NCI-H2107 (cell line): ENCODE measurements around the gene PREB.

Experiments
- DNase-seq: peaks from one replicate; lab custom pipeline; 2025; lab: John Stamatoyannopoulos, UW

The PREB gene

GRCh38 chr2:27082773-27083409, 51.5 kb downstream of the PREB start:
- no peak for DNase-seq

GRCh38 chr2:27081984-27082772, 52.3 kb downstream of the PREB start:
- DNase-seq: no peak
